HG03460 (cell line): ENCODE measurements around the gene LRMDA.
"Not testable (repeated sequence)": the region's sequence is repeated elsewhere in the genome, so short reads cannot be mapped to it uniquely, and the experiment has no call there.

ENCODE experiments used
- ATAC-seq: cut with Tn5 transposase; IDR thresholded peaks from one replicate; pipeline ENCODE4 v1.9.1; 2021; ENCODE audit not compliant: unreplicated experiment

LRMDA gene

GRCh38 chr10:76584466-76584865 lies 1153.0 kb downstream of the LRMDA start:
- not testable (repeated sequence) for ATAC-seq
